ENCODE measurements around the gene TTC39B. TPM values are rescaled to one million over a fixed set of nuclear protein-coding genes. Genes with fewer than 3 reads are reported as not detected.

Gene TTC39B
- total RNA-seq, 2 experiments from 2014 or later: 0.06 TPM; not detected in 1

- ChIA-PET CTCF (ENCODE audit: unreplicated experiment) (no interaction called here), POLR2A (no interaction called here)
- Histone ChIP-seq H4K20me1 (ENCODE audit: insufficient read depth, low read length) (no peaks in the 10 kb centered on the region), H3K9me3 (ENCODE audit: low read length) (no peaks in the 10 kb centered on the region), H3K9me2 (ENCODE audit: insufficient read depth, low read length) (no peaks in the 10 kb centered on the region), H3K36me3 (ENCODE audit: insufficient read depth, low read length) (no peaks in the 10 kb centered on the region), H3K27ac (ENCODE audit: low read depth, low read length, poor library complexity, severe bottlenecking) (no peak overlapping the region), H3K4me3 (ENCODE audit: low read depth, low read length, poor library complexity, severe bottlenecking) (no peak overlapping the region), H3K4me2 (ENCODE audit: low read length) (no peak overlapping the region), H3K4me1 (ENCODE audit: insufficient read depth, low read length, poor library complexity, severe bottlenecking) (no peaks in the 10 kb centered on the region), H3K79me2 (ENCODE audit: insufficient read depth, low read depth, low read length) (no peaks in the 10 kb centered on the region), H2AFZ (ENCODE audit: low read length) (no peak overlapping the region)
- no peak for DNase-seq (ENCODE audit: low spot score)
- no peak for TF ChIP-seq EZH2phosphoT487 (IDR thresholded peaks at IDR 0.05; ENCODE audit: borderline replicate concordance, low read depth, low read length)
- no peak for TF ChIP-seq CTCF (conservative IDR thresholded peaks at IDR 0.05; ENCODE audit: low read length)
- intact Hi-C loops (cut with micrococcal nuclease; ENCODE audit: unreplicated experiment): loop anchor here (5.0 kb wide), 2 partner anchors 141 to 331 kb away; no protein-coding TSS in a partner anchor
- BruUV-seq (replicated peaks): no TSS peak
These were observed 30.6 kb downstream of the TTC39B start for GRCh38 chr9:15276328-15276938.

DNA sequence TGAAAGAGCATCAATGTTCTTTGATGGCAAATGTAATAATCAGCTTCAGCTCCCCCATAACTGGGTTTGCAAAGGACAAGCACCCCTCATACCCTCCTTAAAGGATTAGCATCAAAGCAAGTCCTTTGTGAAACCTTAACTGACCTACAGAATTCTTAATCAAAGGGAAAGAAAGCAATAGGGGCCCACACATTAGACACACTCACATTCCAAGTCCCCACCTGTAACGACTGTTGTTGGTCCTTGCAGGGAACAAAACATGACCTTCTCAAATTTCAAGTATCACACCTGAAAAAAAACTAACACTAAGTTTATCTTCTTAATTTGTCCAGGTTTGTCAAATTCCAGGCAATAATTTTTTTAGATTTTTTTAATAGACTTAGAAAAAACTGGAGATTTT is 32.6 kb downstream of the TTC39B start:
- CTCF ChIA-PET (ENCODE audit: unreplicated experiment): no interaction called here
- no TSS peak for BruUV-seq (replicated peaks)

More for the DNA sequence above, 32.6 kb downstream of the TTC39B start:
- TF ChIP-seq EZH2phosphoT487 (IDR thresholded peaks at IDR 0.05; ENCODE audit: borderline replicate concordance, low read depth, low read length) (no peak), CTCF (conservative IDR thresholded peaks at IDR 0.05; ENCODE audit: low read length) (no peak)
- H4K20me1 ChIP-seq (ENCODE audit: insufficient read depth, low read length): no peaks in the 10 kb centered on the region
- no peak overlapping the region for H2AFZ ChIP-seq (ENCODE audit: low read length)
- POLR2A ChIA-PET: interaction anchor here (0.5 to 0.9 kb wide), 3 partner anchors 96 to 251 kb away, joined by 3 to 5 read pairs (median 4); no protein-coding TSS in a partner anchor
- H3K9me2 ChIP-seq (ENCODE audit: insufficient read depth, low read length): no peaks in the 10 kb centered on the region
- DNase-seq (ENCODE audit: low spot score): no peak
- H3K4me3 ChIP-seq (ENCODE audit: low read depth, low read length, poor library complexity, severe bottlenecking): no peak overlapping the region
- H3K4me2 ChIP-seq (ENCODE audit: low read length): no peak overlapping the region
- no peaks in the 10 kb centered on the region for H3K79me2 ChIP-seq (ENCODE audit: insufficient read depth, low read depth, low read length)
- H3K36me3 ChIP-seq (ENCODE audit: insufficient read depth, low read length): no peaks in the 10 kb centered on the region
- intact Hi-C loops (cut with micrococcal nuclease; ENCODE audit: unreplicated experiment): no loop called here
- H3K4me1 ChIP-seq (ENCODE audit: insufficient read depth, low read length, poor library complexity, severe bottlenecking): no peaks in the 10 kb centered on the region
- no peak overlapping the region for H3K27ac ChIP-seq (ENCODE audit: low read depth, low read length, poor library complexity, severe bottlenecking)
- no peaks in the 10 kb centered on the region for H3K9me3 ChIP-seq (ENCODE audit: low read length)

All from OCI-LY7 (cell line).